ENCODE measurements around the gene SDK1. TPM values are rescaled to one million over a fixed set of nuclear protein-coding genes. Genes with fewer than 3 reads are reported as not detected.

Gene SDK1
- total RNA-seq, 2 experiments from 2014 or later, result 0.19 to 0.36 TPM

GRCh38 chr7:3527496-3528124 lies 226.6 kb downstream of the SDK1 start:
- ChIA-PET CTCF (ENCODE audit: unreplicated experiment) (no interaction called here), POLR2A (no interaction called here)
- DNase-seq (ENCODE audit: low spot score), result no peak
- TF ChIP-seq CTCF (conservative IDR thresholded peaks at IDR 0.05; ENCODE audit: low read length) (no peak), EZH2phosphoT487 (IDR thresholded peaks at IDR 0.05; ENCODE audit: borderline replicate concordance, low read depth, low read length) (no peak)
- BruUV-seq (replicated peaks), result no TSS peak
- Histone ChIP-seq H3K4me1 (ENCODE audit: insufficient read depth, low read length, poor library complexity, severe bottlenecking) (no peaks in the 10 kb centered on the region), H3K9me3 (ENCODE audit: low read length) (no peaks in the 10 kb centered on the region), H4K20me1 (ENCODE audit: insufficient read depth, low read length) (no peaks in the 10 kb centered on the region), H3K27ac (ENCODE audit: low read depth, low read length, poor library complexity, severe bottlenecking) (no peak overlapping the region), H2AFZ (ENCODE audit: low read length) (no peak overlapping the region), H3K79me2 (ENCODE audit: insufficient read depth, low read depth, low read length) (no peaks in the 10 kb centered on the region), H3K4me3 (ENCODE audit: low read depth, low read length, poor library complexity, severe bottlenecking) (no peak overlapping the region), H3K36me3 (ENCODE audit: insufficient read depth, low read length) (no peaks in the 10 kb centered on the region), H3K9me2 (ENCODE audit: insufficient read depth, low read length) (no peaks in the 10 kb centered on the region), H3K4me2 (ENCODE audit: low read length) (no peak overlapping the region)
- intact Hi-C loops (cut with micrococcal nuclease; ENCODE audit: unreplicated experiment), result no loop called here

- Histone ChIP-seq H3K9me3 (ENCODE audit: low read length) (no peaks in the 10 kb centered on the region), H3K36me3 (ENCODE audit: insufficient read depth, low read length) (no peaks in the 10 kb centered on the region), H3K4me1 (ENCODE audit: insufficient read depth, low read length, poor library complexity, severe bottlenecking) (no peaks in the 10 kb centered on the region), H2AFZ (ENCODE audit: low read length) (no peak overlapping the region), H3K4me3 (ENCODE audit: low read depth, low read length, poor library complexity, severe bottlenecking) (no peak overlapping the region), H3K4me2 (ENCODE audit: low read length) (no peak overlapping the region), H3K79me2 (ENCODE audit: insufficient read depth, low read depth, low read length) (no peaks in the 10 kb centered on the region), H3K9me2 (ENCODE audit: insufficient read depth, low read length) (no peaks in the 10 kb centered on the region), H3K27ac (ENCODE audit: low read depth, low read length, poor library complexity, severe bottlenecking) (no peak overlapping the region), H4K20me1 (ENCODE audit: insufficient read depth, low read length) (no peaks in the 10 kb centered on the region)
- POLR2A ChIA-PET, result no interaction called here
- no TSS peak for BruUV-seq (replicated peaks)
- TF ChIP-seq CTCF (conservative IDR thresholded peaks at IDR 0.05; ENCODE audit: low read length), result no peak
- TF ChIP-seq EZH2phosphoT487 (IDR thresholded peaks at IDR 0.05; ENCODE audit: borderline replicate concordance, low read depth, low read length), result no peak
- CTCF ChIA-PET (ENCODE audit: unreplicated experiment), result no interaction called here
- intact Hi-C loops (cut with micrococcal nuclease; ENCODE audit: unreplicated experiment), result no loop called here
- no peak for DNase-seq (ENCODE audit: low spot score)
Observed at GRCh38 chr7:3533040-3533439, 232.0 kb downstream of the SDK1 start.

- POLR2A ChIA-PET, result interaction anchor here (0.6 kb wide), 1 partner anchor 265 kb away, joined by 3 read pairs; no protein-coding TSS in a partner anchor
- Histone ChIP-seq H3K4me3 (ENCODE audit: low read depth, low read length, poor library complexity, severe bottlenecking) (no peak overlapping the region), H2AFZ (ENCODE audit: low read length) (no peak overlapping the region), H3K36me3 (ENCODE audit: insufficient read depth, low read length) (no peaks in the 10 kb centered on the region), H3K27ac (ENCODE audit: low read depth, low read length, poor library complexity, severe bottlenecking) (no peak overlapping the region), H3K4me1 (ENCODE audit: insufficient read depth, low read length, poor library complexity, severe bottlenecking) (no peaks in the 10 kb centered on the region), H3K9me2 (ENCODE audit: insufficient read depth, low read length) (no peaks in the 10 kb centered on the region), H3K79me2 (ENCODE audit: insufficient read depth, low read depth, low read length) (no peaks in the 10 kb centered on the region), H3K9me3 (ENCODE audit: low read length) (no peaks in the 10 kb centered on the region), H4K20me1 (ENCODE audit: insufficient read depth, low read length) (no peaks in the 10 kb centered on the region), H3K4me2 (ENCODE audit: low read length) (no peak overlapping the region)
- DNase-seq (ENCODE audit: low spot score), result no peak
- TF ChIP-seq CTCF (conservative IDR thresholded peaks at IDR 0.05; ENCODE audit: low read length) (no peak), EZH2phosphoT487 (IDR thresholded peaks at IDR 0.05; ENCODE audit: borderline replicate concordance, low read depth, low read length) (no peak)
- BruUV-seq (replicated peaks), result no TSS peak
- intact Hi-C loops (cut with micrococcal nuclease; ENCODE audit: unreplicated experiment), result no loop called here
- CTCF ChIA-PET (ENCODE audit: unreplicated experiment), result no interaction called here
Observed at GRCh38 chr7:3537210-3537875, 236.3 kb downstream of the SDK1 start.

All from OCI-LY7 (cell line).